Measurements from ENCODE around the gene PEAK1.

DNA sequence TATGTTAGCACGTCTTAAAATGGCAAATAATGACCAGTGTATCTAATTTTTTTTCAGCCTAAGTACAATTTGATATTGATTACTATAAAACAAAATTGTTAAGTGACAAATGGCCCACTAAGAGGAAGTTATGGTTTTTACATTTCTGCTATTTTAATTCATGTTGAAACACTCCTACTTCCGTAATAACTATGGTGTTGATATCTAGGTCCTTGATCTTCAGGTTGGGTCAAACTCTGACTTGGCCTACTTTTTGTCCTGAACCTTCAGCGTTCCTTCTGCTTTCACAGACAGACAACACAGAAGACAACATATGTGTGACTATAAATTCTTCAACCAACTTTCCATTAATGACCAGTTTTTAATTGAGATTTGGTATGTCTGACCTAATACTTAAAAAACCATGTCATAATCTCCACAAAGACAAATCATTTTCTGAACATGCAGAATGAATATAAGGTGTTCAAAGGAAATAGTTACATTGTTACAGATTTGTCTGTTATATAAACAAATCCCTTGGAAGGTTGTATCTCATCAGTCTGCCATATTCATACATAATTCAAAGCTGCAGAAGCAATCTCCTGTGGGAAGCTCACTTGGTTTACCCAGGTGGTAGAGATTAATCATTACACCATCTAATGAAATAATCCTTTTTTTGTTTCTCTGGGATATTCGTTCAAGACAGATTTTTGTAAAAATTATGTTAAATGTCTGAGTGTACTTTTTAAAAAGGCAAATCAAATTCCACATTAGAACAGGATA, 256.9 kb downstream of the PEAK1 start:
- TF ChIP-seq, protein P1, sequence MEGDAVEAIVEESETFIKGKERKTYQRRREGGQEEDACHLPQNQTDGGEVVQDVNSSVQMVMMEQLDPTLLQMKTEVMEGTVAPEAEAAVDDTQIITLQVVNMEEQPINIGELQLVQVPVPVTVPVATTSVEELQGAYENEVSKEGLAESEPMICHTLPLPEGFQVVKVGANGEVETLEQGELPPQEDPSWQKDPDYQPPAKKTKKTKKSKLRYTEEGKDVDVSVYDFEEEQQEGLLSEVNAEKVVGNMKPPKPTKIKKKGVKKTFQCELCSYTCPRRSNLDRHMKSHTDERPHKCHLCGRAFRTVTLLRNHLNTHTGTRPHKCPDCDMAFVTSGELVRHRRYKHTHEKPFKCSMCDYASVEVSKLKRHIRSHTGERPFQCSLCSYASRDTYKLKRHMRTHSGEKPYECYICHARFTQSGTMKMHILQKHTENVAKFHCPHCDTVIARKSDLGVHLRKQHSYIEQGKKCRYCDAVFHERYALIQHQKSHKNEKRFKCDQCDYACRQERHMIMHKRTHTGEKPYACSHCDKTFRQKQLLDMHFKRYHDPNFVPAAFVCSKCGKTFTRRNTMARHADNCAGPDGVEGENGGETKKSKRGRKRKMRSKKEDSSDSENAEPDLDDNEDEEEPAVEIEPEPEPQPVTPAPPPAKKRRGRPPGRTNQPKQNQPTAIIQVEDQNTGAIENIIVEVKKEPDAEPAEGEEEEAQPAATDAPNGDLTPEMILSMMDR (IDR thresholded peaks at IDR 0.05) = no peak
- TF ChIP-seq POLR2A (IDR thresholded peaks at IDR 0.05) = no peak
